ENCODE data around the gene RSAD1.
"Not testable (repeated sequence)": the region's sequence is repeated elsewhere in the genome, so short reads cannot be mapped to it uniquely, and the experiment has no call there.

The RSAD1 gene

GRCh38 chr17:50458701-50459676 is 19.7 kb upstream of the RSAD1 start:
- DNase-seq, result no peak

- DNase-seq, result no peak
These were observed 18.9 kb upstream of the RSAD1 start for GRCh38 chr17:50459756-50460155.

GRCh38 chr17:50460831-50461526 is 17.7 kb upstream of the RSAD1 start:
- no peak for DNase-seq

GRCh38 chr17:50461550-50462132 is 17.0 kb upstream of the RSAD1 start:
- DNase-seq, result no peak

GRCh38 chr17:50462446-50462845 is 16.2 kb upstream of the RSAD1 start:
- no peak for DNase-seq

- no peak for DNase-seq
These were observed 14.5 kb upstream of the RSAD1 start for GRCh38 chr17:50464121-50464520.

- DNase-seq, result no peak
These were observed 13.9 kb upstream of the RSAD1 start for GRCh38 chr17:50464736-50465135.

- DNase-seq, result no peak
These were observed 13.5 kb upstream of the RSAD1 start for GRCh38 chr17:50465171-50465570.

- no peak for DNase-seq
These were observed 13.0 kb upstream of the RSAD1 start for GRCh38 chr17:50465635-50466034.

- DNase-seq, result no peak
These were observed 12.1 kb upstream of the RSAD1 start for GRCh38 chr17:50466371-50467113.

- DNase-seq, result no peak
These were observed 11.4 kb upstream of the RSAD1 start for GRCh38 chr17:50467114-50467854.

GRCh38 chr17:50467855-50468303 is 10.8 kb upstream of the RSAD1 start:
- no peak for DNase-seq

- DNase-seq, result no peak
These were observed 10.1 kb upstream of the RSAD1 start, which contains the start of gene CHAD for GRCh38 chr17:50468304-50469207. CHAD (minus strand) TSS chr17:50468880; CDS start chr17:50468813, 67 bp downstream.

- DNase-seq, result no peak
These were observed 9.5 kb upstream of the RSAD1 start for GRCh38 chr17:50469208-50469605.

- DNase-seq, result no peak
These were observed 8.9 kb upstream of the RSAD1 start for GRCh38 chr17:50469671-50470305.

GRCh38 chr17:50470426-50470825 is 8.2 kb upstream of the RSAD1 start:
- no peak for DNase-seq

GRCh38 chr17:50471009-50471905 is 7.4 kb upstream of the RSAD1 start:
- no peak for DNase-seq

GRCh38 chr17:50472286-50472685 is 6.4 kb upstream of the RSAD1 start:
- no peak for DNase-seq

- DNase-seq, result not testable (repeated sequence)
These were observed 5.9 kb upstream of the RSAD1 start for GRCh38 chr17:50472761-50473161.

Measured in OCI-M1 (cell line).